ENCODE measurements around the gene IQSEC1.

The IQSEC1 gene

DNA sequence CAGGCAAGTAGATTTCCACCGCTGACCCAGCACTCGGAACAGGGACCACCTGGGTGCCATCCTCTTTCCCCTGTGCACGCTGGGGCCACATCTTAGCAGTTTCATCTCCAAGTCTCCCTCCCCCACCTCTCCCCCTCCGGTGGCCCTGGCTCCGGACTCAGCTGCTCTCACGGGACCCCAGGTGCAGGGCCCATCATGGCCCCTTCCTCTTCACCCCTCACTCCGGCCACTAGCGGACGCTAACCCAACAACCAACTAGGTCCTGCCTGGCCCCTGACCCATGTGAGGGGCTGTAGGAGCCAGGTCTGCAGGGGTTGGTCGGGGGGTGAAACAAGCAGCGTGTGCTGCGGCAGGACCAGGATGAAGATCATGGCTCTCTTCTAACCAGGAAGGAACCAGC is 31.3 kb upstream of the IQSEC1 start:
- DNase-seq (ENCODE audit: low read depth) = no peak
- no peak overlapping the region for H3K4me3 ChIP-seq (ENCODE audit: low read depth, low read length)
- no peak for TF ChIP-seq CTCF (IDR thresholded peaks at IDR 0.05; ENCODE audit: low read depth, low read length)
- TF ChIP-seq MYC (IDR thresholded peaks at IDR 0.05; ENCODE audit: low read depth, low read length) = no peak
- TF ChIP-seq, protein P1, sequence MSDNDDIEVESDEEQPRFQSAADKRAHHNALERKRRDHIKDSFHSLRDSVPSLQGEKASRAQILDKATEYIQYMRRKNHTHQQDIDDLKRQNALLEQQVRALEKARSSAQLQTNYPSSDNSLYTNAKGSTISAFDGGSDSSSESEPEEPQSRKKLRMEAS (IDR thresholded peaks at IDR 0.05; ENCODE audit: low read depth, low read length) = no peak
- no peak for TF ChIP-seq POLR2A (IDR thresholded peaks at IDR 0.05; ENCODE audit: extremely low read depth, insufficient read length)

GRCh38 chr3:13103416-13104058 is 30.3 kb upstream of the IQSEC1 start:
- no peak for DNase-seq (ENCODE audit: low read depth)

GRCh38 chr3:13102386-13103345 is 29.4 kb upstream of the IQSEC1 start:
- H3K4me3 ChIP-seq (ENCODE audit: low read depth, low read length) = no peak overlapping the region
- DNase-seq (ENCODE audit: low read depth) = no peak
- no peak for TF ChIP-seq MYC (IDR thresholded peaks at IDR 0.05; ENCODE audit: low read depth, low read length)

More at GRCh38 chr3:13103416-13104058, 30.3 kb upstream of the IQSEC1 start:
- TF ChIP-seq CTCF (IDR thresholded peaks at IDR 0.05; ENCODE audit: low read depth, low read length) (no peak), POLR2A (IDR thresholded peaks at IDR 0.05; ENCODE audit: extremely low read depth, insufficient read length) (no peak), MYC (IDR thresholded peaks at IDR 0.05; ENCODE audit: low read depth, low read length) (no peak)
- TF ChIP-seq, protein P1 (IDR thresholded peaks at IDR 0.05; ENCODE audit: low read depth, low read length) = no peak
- H3K4me3 ChIP-seq (ENCODE audit: low read depth, low read length) = no peak overlapping the region

- H3K4me3 ChIP-seq (ENCODE audit: low read depth, low read length) = no peak overlapping the region
- no peak for DNase-seq (ENCODE audit: low read depth)
- TF ChIP-seq POLR2A (IDR thresholded peaks at IDR 0.05; ENCODE audit: extremely low read depth, insufficient read length) (no peak), CTCF (IDR thresholded peaks at IDR 0.05; ENCODE audit: low read depth, low read length) (no peak), MYC (IDR thresholded peaks at IDR 0.05; ENCODE audit: low read depth, low read length) (no peak)
- TF ChIP-seq, protein P1 (IDR thresholded peaks at IDR 0.05; ENCODE audit: low read depth, low read length) = no peak
Measured at GRCh38 chr3:13099707-13100106, 26.5 kb upstream of the IQSEC1 start.

DNA sequence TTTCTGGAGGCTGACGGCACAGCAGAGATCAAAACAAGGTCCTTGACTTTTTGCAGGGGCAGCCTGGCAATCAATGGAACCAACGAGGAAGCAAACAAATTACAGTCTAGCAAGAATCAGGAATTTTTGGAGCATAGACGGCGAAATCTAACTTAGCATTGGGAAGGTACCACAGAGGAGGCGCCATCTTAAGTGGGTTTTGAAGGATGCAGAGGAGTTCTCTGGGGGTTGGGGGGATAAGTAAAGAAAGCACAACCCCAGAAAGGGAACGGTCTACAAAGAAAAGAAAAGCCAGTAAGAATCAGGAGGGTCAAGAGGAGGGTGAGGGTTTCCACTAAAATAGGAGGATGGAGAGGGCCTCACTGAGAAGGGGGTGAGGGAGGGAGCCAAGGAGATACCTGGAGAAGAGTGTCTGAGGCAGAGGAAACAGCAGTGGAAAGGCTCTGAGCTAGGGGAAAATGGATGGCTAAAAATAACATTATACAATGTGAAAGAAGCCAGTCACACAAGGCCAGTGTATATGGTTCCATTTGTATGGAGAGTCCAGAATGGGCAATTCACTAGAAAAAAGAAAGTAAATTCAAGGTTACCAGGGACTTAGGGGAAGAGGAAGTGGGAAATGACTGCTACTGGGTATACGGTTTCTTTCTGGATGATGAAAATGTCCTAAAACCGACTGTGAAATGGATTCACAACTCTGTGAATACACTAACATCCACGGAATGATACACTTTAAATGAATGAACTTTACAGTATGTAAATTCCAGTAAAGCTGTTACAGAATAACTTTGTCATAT is 25.2 kb upstream of the IQSEC1 start:
- TF ChIP-seq POLR2A (IDR thresholded peaks at IDR 0.05; ENCODE audit: extremely low read depth, insufficient read length) (no peak), CTCF (IDR thresholded peaks at IDR 0.05; ENCODE audit: low read depth, low read length) (no peak), MYC (IDR thresholded peaks at IDR 0.05; ENCODE audit: low read depth, low read length) (no peak)
- TF ChIP-seq, protein P1 (IDR thresholded peaks at IDR 0.05; ENCODE audit: low read depth, low read length) = no peak
- DNase-seq (ENCODE audit: low read depth) = no peak
- H3K4me3 ChIP-seq (ENCODE audit: low read depth, low read length) = no peak overlapping the region
